Eye (tissue), 1 donor: ENCODE data around the gene LOC128125822.
"Not testable (repeated sequence)": the region's sequence is repeated elsewhere in the genome, so short reads cannot be mapped to it uniquely, and the experiment has no call there.

Experiments
- DNase-seq: peaks from one replicate; pipeline ENCODE4 v3.0.0-alpha.2; 2015

LOC128125822 gene

GRCh38 chr6:63572044-63572746, at the start of gene LOC128125822, which contains the start of gene PTP4A1:
LOC128125822 (plus strand) TSS chr6:63572480.
PTP4A1 (plus strand) TSS chr6:63572480; CDS start chr6:63576881, 4,401 bp downstream.
- peak; percentile 98 for DNase-seq

DNA sequence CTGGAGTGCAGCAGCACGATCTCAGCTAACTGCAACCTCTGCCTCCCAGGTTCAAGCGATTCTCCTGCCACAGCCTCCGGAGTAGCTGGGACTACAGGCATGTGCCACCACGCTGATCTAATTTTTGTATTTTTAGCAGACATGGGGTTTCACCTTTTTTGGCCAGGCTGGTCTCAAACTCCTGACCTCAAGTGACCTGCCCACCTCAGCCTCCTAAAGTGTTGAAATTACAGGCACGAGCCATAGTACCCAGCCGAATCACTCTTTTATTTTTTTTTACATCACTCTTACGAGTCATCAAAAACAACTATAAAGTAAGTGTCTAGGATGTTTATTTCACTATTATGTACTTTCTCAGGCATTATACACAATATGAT, 49.4 kb upstream of the LOC128125822 start:
- DNase-seq = not testable (repeated sequence)

GRCh38 chr6:63523630-63524029, 48.6 kb upstream of the LOC128125822 start:
- DNase-seq = no peak

GRCh38 chr6:63525186-63525878, 46.9 kb upstream of the LOC128125822 start:
- DNase-seq = no peak

- no peak for DNase-seq
These were observed 45.3 kb upstream of the LOC128125822 start for GRCh38 chr6:63526931-63527330.

DNA sequence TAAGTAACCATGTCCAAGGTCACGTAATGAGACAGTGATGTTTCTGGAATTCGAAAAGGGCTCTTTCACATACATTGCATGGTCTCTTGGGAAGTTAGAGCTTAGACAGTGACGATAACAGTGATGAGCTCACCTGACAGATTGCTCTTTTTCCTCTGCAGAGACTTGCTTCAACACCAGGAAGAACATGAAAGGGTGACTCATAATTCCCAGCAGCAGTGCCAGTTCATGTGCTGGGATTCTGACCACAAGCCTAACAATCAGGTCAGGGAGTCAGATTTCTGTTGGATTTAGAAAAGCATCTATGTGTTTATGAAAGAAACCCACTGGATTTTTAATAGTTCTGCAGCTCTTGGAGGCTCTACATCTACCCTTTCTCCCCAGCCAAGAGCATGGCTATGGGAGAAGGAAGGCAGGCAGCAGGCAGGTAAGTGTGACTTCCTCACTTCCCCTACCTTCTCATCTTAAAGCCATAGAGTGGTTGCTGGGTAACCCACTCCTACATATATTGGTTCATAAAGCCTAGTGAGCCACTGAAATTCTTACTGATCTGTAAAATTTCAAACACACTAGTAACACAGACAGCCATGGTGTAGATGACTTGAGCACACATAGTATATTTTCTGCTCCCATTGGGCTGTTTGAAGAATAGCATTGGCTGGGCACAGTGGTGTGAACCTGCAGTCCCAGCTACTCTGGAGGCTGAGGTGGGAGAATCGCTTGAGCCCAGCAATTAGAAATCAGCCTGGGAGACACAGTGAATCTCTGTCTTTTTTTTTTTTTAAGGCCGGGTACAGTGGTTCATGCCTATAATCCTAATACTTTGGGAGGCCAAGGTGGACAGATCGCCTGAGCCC, 44.4 kb upstream of the LOC128125822 start:
- no peak for DNase-seq

- no peak for DNase-seq
These were observed 42.8 kb upstream of the LOC128125822 start for GRCh38 chr6:63529498-63529897.

DNA sequence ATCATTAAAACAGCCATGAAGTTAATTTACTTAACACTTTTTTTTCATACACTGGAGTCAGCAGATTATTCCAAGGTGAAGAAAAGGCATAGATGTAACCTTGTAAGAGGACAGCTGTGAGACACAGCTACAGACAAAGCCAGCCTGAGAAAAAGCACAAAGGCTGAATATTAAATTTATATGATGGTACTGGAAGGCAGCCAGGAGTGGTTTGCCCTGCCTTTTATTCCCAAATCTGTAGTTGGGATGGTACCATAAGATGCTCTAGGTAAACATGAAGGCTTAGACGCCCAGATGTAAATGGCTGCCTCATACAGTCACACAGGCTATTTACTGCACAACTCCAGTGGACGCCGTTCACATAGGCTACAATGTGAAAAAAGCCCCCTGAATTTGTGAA, 42.1 kb upstream of the LOC128125822 start:
- DNase-seq = no peak

DNA sequence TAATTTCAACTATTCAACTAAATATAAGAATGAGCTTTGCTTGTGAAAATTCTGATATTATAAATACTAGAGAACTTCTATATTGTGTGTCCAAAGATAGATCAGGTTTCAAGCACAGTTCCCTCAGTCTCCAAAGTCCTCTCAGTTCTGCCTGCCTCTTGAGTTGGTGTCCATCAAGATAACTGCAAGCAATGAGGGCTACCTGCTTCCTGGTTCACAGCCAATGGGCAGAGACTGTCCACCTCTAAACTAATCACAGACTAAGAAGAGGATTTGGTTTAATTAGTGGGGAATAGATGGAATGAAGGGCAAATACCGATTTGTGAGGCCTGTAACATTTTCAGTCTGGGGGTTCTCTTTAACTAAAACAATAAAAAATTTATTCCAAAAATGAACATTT, 41.3 kb upstream of the LOC128125822 start:
- DNase-seq = no peak

- DNase-seq = no peak
These were observed 39.3 kb upstream of the LOC128125822 start for GRCh38 chr6:63533026-63533425.

DNA sequence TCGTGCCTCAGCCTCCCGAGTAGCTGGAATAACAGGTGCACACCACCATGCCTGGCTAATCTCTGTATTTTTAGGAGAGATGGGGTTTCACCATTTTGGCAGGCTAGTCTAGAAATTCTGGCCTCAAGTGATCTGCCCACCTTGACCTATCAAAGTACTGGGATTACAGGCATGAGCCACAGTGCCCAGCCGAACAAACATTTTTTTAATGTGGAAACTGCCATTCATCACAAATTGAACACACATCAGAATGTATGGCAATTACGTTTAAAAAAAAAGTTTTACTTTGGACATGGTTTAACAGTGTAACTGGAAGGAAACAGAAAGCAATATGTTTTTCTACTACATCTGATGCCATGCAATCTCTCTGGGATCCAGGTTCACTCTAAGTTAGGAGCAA, 38.3 kb upstream of the LOC128125822 start:
- DNase-seq = no peak

- peak; percentile 6 for DNase-seq
These were observed 34.9 kb upstream of the LOC128125822 start for GRCh38 chr6:63537201-63537958.

GRCh38 chr6:63537959-63538300, 34.4 kb upstream of the LOC128125822 start:
- DNase-seq = no peak

GRCh38 chr6:63538550-63538949, 33.7 kb upstream of the LOC128125822 start:
- no peak for DNase-seq

DNA sequence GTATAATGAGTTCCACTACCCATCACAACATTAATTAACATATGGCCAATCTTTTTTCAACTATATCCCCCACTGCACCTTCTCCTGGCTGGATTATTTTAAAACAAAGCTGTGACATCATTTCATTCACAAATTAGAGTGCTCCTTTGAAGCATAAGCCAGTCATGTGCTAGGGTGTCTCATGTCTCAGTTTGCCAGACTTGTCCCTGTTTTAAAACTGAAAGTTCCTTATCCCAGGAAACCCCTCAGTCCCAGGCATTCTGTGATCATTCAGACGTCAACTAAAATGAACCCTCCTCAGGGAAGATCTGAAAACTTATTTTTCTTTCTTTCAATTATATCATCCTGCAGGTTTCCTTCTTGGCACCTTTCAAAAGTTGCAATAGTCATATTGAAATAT, 29.3 kb upstream of the LOC128125822 start:
- DNase-seq = no peak

- DNase-seq = no peak
These were observed 28.3 kb upstream of the LOC128125822 start for GRCh38 chr6:63543982-63544381.

GRCh38 chr6:63546236-63546635, 26.0 kb upstream of the LOC128125822 start:
- DNase-seq = no peak

GRCh38 chr6:63546697-63547096, 25.6 kb upstream of the LOC128125822 start:
- DNase-seq = no peak

DNA sequence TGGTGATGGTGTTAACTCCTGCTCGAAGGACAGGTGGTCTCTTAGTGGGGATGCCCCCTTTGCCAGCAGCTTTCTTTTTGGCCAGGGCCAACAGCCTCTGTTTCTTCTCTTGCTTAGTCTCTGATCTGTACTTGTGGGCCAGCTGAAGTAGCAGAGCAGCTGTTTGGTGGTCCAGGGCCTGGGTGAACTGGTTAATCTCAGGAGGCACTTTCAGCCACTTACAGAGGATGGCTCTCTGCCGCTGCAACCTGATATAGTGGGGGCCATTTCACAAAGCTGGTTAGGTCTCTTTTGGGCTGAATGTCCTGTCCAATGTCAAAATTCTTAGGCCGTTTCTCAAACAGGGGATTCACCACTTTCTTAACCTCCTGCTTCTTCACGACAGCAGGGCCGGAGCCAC, 23.2 kb upstream of the LOC128125822 start:
- no peak for DNase-seq

GRCh38 chr6:63553208-63553607, 19.1 kb upstream of the LOC128125822 start:
- DNase-seq = no peak

GRCh38 chr6:63553900-63554299, 18.4 kb upstream of the LOC128125822 start:
- DNase-seq = no peak

GRCh38 chr6:63554782-63555181, 17.5 kb upstream of the LOC128125822 start:
- no peak for DNase-seq

DNA sequence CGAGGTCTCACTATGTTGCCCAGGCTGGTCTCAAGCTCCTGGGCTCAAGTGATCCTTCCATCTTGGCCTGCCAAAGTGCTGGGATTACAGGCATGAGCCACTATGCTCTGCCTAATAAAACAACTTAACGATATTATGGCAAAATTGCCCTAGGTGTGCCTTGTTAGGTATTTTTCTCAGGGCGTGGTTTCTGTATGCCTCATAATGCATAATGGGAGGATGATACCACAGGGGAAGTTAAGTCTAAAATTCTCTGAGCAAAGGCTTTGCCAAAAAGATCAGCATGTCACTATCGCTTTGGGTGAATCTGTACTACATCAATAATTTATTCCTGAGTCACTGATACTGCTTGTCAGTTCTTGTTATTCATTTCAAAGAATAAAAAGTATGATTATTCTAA, 15.9 kb upstream of the LOC128125822 start:
- DNase-seq = no peak
